Naive thymus-derived CD4-positive, alpha-beta T cell (primary cell): Measurements from ENCODE around the gene DPPA3. TPM values are rescaled to one million over a fixed set of nuclear protein-coding genes. Genes with fewer than 3 reads are reported as not detected.

Source experiments
- polyA plus RNA-seq, 2 donors: library from polyadenylated mRNA; unstranded; fragments of 300-500 nt; fragmentation: Illumina TruSeq; gene quantifications; one replicate each; pipeline ENCODE4 v1.2.3, GENCODE V29; 2021
- total RNA-seq, 6 experiments: library from RNA in 5 of 6; stranded (reverse) in 5 of 6; gene quantifications; 1 replicate in 5 of 6; 2 replicates in 1 of 6; pipeline ENCODE4 v1.2.3 and lab custom pipeline; 2021 to 2026

DPPA3 gene
- total and polyA plus RNA-seq, 7 experiments from 2014 or later, result not detected

Other genes starting within 250 kb of the DPPA3 start
- 10 to 100 TPM in 3 of 5 experiments, 1 to 10 TPM in 1, not detected in 1; 4.6 to 35.0 (median 11.5) TPM for gene CD163, start 207.7 kb upstream of the DPPA3 start, total RNA-seq
- under 1 TPM in 1 of 2 donors, not detected in 1; 0.05 TPM for gene CD163, start 207.7 kb upstream of the DPPA3 start, polyA plus RNA-seq
- not detected for gene APOBEC1, start 45.5 kb upstream of the DPPA3 start, total RNA-seq
- not detected for gene APOBEC1, start 45.5 kb upstream of the DPPA3 start, polyA plus RNA-seq
- not detected for gene GDF3, start 15.7 kb upstream of the DPPA3 start, total RNA-seq
- gene GDF3, start 15.7 kb upstream of the DPPA3 start, polyA plus RNA-seq, result not detected
- gene CLEC4C, start 35.9 kb downstream of the DPPA3 start, total RNA-seq, result 1 to 10 TPM in 2 of 5 experiments, not detected in 3; 2.4 to 3.5 TPM
- not detected for gene CLEC4C, start 35.9 kb downstream of the DPPA3 start, polyA plus RNA-seq
- gene NANOGNB, start 53.8 kb downstream of the DPPA3 start, total RNA-seq, result not detected
- not detected for gene NANOGNB, start 53.8 kb downstream of the DPPA3 start, polyA plus RNA-seq
- gene NANOG, start 78.0 kb downstream of the DPPA3 start, total RNA-seq, result under 1 TPM in 1 of 5 experiments, not detected in 4; 0.51 TPM
- not detected for gene NANOG, start 78.0 kb downstream of the DPPA3 start, polyA plus RNA-seq
- gene SLC2A14, start 161.5 kb downstream of the DPPA3 start, total RNA-seq, result 1 to 10 TPM in 3 of 5 experiments, under 1 TPM in 2; 0.15 to 4.3 (median 1.9) TPM
- gene SLC2A14, start 161.5 kb downstream of the DPPA3 start, polyA plus RNA-seq, result under 1 TPM in 1 of 2 donors, not detected in 1; 0.54 TPM
- 100 to 1,000 TPM; 110 to 830 (median 488) TPM for gene SLC2A3, start 224.8 kb downstream of the DPPA3 start, total RNA-seq
- gene SLC2A3, start 224.8 kb downstream of the DPPA3 start, polyA plus RNA-seq, result 100 to 1,000 TPM in 1 of 2 donors, 10 to 100 TPM in 1; 61.9 to 126 TPM